Measurements from ENCODE around the gene VWA5B1.

VWA5B1 gene

GRCh38 chr1:20328201-20328600, 37.5 kb downstream of the VWA5B1 start:
- H3K27ac ChIP-seq (replicated peaks): no peak overlapping the region
- H3K27me3 ChIP-seq (ENCODE audit: insufficient read depth, poor library complexity, severe bottlenecking): peaks cover 6% of the 10 kb centered on the region
- no peak overlapping the region for H3K4me3 ChIP-seq (replicated peaks; ENCODE audit: insufficient read depth, low read length)
- DNase-seq (ENCODE audit: low read depth in 1 of 2, low spot score in 1 of 2): no peak
- no peak for TF ChIP-seq REST (IDR thresholded peaks at IDR 0.05; ENCODE audit: insufficient replicate concordance, low read depth)
- no peak for TF ChIP-seq CTCF (IDR thresholded peaks at IDR 0.05; ENCODE audit: insufficient read depth, low read length)
- TF ChIP-seq SPI1 (IDR thresholded peaks at IDR 0.05; ENCODE audit: borderline replicate concordance, low read depth): no peak

GRCh38 chr1:20329793-20330542, 39.3 kb downstream of the VWA5B1 start:
- H3K27ac ChIP-seq (replicated peaks): no peak overlapping the region
- TF ChIP-seq CTCF (IDR thresholded peaks at IDR 0.05; ENCODE audit: insufficient read depth, low read length) (no peak), REST (IDR thresholded peaks at IDR 0.05; ENCODE audit: insufficient replicate concordance, low read depth) (no peak), SPI1 (IDR thresholded peaks at IDR 0.05; ENCODE audit: borderline replicate concordance, low read depth) (no peak), POLR2AphosphoS5 (IDR thresholded peaks at IDR 0.05; ENCODE audit: low read depth) (no peak), GABPA (IDR thresholded peaks at IDR 0.05; ENCODE audit: low read depth) (no peak)
- no peak for DNase-seq (ENCODE audit: low read depth in 1 of 2, low spot score in 1 of 2)

GRCh38 chr1:20334103-20334502, 43.4 kb downstream of the VWA5B1 start:
- no peaks in the 10 kb centered on the region for H3K27me3 ChIP-seq (ENCODE audit: insufficient read depth, poor library complexity, severe bottlenecking)
- TF ChIP-seq GABPA (IDR thresholded peaks at IDR 0.05; ENCODE audit: low read depth) (no peak), POLR2AphosphoS5 (IDR thresholded peaks at IDR 0.05; ENCODE audit: low read depth) (no peak), REST (IDR thresholded peaks at IDR 0.05; ENCODE audit: insufficient replicate concordance, low read depth) (no peak), CTCF (IDR thresholded peaks at IDR 0.05; ENCODE audit: insufficient read depth, low read length) (no peak), SPI1 (IDR thresholded peaks at IDR 0.05; ENCODE audit: borderline replicate concordance, low read depth) (no peak)
- DNase-seq (ENCODE audit: low read depth in 1 of 2, low spot score in 1 of 2): no peak
- H3K27ac ChIP-seq (replicated peaks): no peak overlapping the region
- H3K4me3 ChIP-seq (replicated peaks; ENCODE audit: insufficient read depth, low read length): no peak overlapping the region

More at GRCh38 chr1:20329793-20330542, 39.3 kb downstream of the VWA5B1 start:
- no peak overlapping the region for H3K4me3 ChIP-seq (replicated peaks; ENCODE audit: insufficient read depth, low read length)
- no peaks in the 10 kb centered on the region for H3K27me3 ChIP-seq (ENCODE audit: insufficient read depth, poor library complexity, severe bottlenecking)

Measured in HL-60 (cell line).